ENCODE measurements around the gene IGFBP5.

DNA sequence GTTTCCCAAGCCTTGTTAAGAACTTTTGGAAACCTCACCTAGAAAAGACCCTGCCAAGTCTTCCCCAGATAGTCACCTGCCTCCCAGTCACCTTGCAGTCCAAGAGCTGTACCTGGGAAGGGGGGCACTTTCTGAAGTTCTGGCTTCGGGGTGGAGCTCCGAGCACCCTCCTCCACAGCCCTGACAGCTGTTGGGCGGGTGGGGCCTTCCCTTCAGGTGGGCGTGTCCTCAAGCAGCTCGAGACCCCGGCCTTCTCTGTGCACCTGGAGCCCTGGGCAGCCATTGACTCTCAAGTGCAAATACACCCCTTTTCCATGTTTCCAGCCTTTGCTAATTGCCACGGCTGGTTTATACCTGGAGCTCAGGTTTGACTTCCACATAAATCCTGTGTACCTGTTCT lies 37.0 kb upstream of the IGFBP5 start:
- TF ChIP-seq, protein P1, sequence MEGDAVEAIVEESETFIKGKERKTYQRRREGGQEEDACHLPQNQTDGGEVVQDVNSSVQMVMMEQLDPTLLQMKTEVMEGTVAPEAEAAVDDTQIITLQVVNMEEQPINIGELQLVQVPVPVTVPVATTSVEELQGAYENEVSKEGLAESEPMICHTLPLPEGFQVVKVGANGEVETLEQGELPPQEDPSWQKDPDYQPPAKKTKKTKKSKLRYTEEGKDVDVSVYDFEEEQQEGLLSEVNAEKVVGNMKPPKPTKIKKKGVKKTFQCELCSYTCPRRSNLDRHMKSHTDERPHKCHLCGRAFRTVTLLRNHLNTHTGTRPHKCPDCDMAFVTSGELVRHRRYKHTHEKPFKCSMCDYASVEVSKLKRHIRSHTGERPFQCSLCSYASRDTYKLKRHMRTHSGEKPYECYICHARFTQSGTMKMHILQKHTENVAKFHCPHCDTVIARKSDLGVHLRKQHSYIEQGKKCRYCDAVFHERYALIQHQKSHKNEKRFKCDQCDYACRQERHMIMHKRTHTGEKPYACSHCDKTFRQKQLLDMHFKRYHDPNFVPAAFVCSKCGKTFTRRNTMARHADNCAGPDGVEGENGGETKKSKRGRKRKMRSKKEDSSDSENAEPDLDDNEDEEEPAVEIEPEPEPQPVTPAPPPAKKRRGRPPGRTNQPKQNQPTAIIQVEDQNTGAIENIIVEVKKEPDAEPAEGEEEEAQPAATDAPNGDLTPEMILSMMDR (conservative IDR thresholded peaks at IDR 0.05; ENCODE audit: low read length): no peak
- no peak for TF ChIP-seq EZH2phosphoT487 (IDR thresholded peaks at IDR 0.05; ENCODE audit: borderline replicate concordance, low read depth, low read length)
